OCI-M2 (cell line): ENCODE results near the gene SHKBP1.
A peak's percentile ranks its signal among the peaks of the same experiment; 100 is the strongest.
"Not testable (repeated sequence)": the region's sequence is repeated elsewhere in the genome, so short reads cannot be mapped to it uniquely, and the experiment has no call there.

Source experiments
- DNase-seq: peaks from one replicate; lab custom pipeline; 2025; ENCODE audit not compliant: unreplicated experiment; lab: John Stamatoyannopoulos, UW

Gene SHKBP1

GRCh38 chr19:40555978-40556689 lies 20.5 kb upstream of the SHKBP1 start:
- no peak for DNase-seq

- no peak for DNase-seq
These were observed 19.6 kb upstream of the SHKBP1 start for GRCh38 chr19:40556953-40557530.

- no peak for DNase-seq
These were observed 17.3 kb upstream of the SHKBP1 start for GRCh38 chr19:40559394-40559793.

GRCh38 chr19:40560092-40560507 lies 16.6 kb upstream of the SHKBP1 start:
- DNase-seq = no peak

DNA sequence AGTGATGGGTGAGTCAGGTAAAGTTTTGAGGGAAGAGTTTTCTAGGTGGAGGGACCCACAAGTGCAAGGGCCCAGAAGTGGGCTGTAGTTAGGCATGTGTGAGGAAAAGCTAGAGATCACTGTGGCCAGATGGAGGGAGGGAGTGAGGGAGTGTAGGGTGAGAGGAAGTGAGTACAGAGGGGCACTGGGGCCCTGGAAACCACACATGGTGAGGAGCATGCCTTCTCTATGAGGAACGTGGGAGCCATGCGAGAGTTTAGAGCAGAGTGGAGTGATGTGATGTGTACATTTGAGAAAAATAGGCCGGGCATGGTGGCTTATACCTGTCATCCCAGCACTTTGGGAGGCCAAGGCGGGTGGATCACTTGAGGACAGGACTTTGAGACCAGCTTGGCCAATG lies 14.7 kb upstream of the SHKBP1 start:
- DNase-seq = no peak

- DNase-seq = not testable (repeated sequence)
These were observed 12.1 kb upstream of the SHKBP1 start for GRCh38 chr19:40564535-40564934.

DNA sequence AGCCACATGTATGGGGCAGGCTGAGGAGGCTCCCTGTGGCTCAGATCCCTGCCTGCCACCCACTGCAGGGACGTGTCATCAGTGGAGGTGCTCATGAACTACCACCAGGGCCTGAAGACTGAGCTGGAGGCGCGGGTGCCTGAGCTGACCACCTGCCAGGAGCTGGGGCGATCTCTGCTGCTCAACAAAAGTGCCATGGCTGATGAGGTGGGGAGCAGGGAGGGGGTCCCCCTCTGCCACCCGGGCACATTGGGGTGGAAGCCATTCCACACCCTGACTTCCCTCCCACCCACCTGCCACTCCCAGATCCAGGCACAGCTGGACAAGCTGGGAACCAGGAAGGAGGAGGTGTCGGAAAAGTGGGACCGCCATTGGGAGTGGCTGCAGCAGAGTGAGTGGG lies 11.3 kb upstream of the SHKBP1 start:
- DNase-seq = no peak

- no peak for DNase-seq
These were observed 10.7 kb upstream of the SHKBP1 start for GRCh38 chr19:40565910-40566495.

DNA sequence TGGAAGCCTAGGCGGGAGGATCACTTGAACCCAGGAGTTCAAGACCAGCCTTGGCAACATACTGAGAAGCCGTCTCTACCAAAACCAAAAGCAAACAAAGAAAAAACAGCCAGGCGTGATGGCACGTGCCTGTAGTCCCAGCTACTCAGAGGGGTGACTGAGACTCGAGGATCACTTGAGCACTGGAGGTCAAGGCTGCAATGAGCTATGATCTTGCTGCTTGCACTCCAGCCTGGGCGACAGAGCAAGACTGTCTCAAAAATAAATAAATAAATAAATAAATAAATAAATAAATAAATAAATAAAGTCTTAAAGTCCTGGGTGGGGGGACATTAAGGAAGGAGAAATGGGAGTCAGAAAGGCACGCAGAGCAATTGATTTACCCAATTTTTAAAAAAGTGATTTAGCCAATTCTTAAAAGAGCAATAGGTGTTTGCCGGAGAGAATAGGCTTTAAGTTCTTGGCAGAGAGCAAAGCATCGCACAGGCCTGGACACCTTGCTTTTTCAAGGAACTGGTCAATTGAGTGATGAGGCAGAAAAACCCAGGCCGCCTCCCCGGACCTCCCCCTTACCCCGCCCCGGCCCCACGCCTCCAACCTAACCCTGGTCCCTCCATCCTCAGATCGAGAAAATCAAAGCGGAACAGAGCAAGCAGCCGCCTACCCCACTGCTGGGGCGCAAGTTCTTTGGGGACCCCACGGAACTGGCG lies 9.5 kb upstream of the SHKBP1 start:
- no peak for DNase-seq

DNA sequence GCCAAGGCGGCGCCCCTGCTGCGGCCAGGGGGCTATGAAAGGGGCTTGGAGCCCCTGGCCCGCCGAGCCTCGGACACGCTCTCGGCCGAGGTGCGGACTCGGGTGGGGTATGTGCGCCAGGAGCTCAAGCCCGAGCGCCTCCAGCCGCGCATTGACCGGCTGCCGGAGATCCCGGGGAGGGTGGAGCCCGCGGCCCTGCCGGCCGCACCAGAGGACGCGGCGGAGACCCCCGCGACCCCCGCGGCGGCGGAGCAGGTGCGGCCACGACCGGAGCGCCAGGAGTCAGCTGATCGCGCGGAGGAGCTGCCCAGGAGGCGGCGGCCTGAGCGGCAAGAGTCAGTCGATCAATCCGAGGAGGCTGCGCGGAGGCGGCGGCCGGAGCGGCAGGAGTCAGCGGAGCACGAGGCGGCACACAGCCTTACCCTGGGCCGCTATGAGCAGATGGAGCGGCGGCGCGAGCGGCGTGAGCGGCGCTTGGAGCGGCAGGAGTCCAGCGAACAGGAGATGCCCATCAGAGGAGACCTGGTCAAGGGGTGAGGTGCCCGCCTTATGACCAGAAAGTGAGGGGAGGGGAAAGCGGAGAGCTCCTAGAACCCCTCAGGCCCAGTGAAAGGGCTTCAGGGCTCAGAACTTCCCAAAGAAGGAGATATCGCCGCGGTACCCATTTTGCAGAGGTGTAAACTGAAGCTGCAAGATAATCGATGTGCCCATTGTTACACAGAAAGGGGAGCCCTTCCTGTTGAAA lies 8.8 kb upstream of the SHKBP1 start:
- no peak for DNase-seq

DNA sequence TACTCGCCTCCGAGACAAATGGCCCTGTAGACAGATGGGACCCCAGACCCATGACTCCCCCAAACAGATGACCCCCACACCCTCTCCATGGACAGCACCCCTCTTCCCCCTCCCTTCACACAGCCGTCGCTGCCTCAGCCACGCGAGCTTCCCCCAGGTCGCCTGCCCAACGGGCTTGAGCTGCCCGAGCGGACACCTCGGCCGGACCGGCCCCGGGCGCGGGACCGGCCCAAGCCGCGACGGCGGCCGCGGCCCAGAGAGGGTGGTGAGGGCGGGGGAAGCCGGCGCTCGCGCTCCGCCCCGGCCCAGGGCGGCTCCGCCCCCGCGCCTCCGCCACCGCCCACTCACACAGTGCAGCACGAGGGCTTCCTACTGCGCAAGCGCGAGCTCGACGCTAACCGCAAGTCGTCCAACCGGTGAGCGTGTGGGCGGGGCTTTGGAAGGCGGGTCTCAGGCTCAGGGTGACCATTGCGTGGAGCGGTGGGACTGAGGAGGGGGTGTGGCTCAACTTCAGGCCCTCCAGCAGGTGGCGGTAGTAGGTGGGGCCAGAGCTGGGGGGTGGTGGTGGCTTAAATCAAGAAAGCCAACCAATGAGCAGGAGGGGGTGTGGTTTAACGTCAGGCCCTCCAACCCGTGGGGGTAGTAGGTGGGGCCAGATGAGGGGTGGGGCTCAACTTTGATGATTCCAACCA lies 6.2 kb upstream of the SHKBP1 start:
- DNase-seq = peak; percentile 95

DNA sequence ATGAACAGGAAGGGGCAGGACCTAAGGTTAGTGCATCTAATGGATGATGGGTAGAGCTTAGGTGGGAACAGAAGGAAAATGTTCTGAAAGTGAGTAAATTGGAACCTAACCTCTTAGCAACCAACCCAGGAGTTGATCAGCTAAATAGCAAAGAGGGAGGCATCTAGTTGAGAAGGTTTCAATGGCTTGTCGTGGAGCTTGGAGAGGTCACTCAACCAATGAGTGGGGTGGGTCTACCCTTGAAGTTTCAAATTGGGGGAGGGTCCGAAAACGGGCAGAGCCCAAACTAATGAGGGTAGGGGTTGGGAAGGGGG lies 5.7 kb upstream of the SHKBP1 start:
- DNase-seq = no peak

DNA sequence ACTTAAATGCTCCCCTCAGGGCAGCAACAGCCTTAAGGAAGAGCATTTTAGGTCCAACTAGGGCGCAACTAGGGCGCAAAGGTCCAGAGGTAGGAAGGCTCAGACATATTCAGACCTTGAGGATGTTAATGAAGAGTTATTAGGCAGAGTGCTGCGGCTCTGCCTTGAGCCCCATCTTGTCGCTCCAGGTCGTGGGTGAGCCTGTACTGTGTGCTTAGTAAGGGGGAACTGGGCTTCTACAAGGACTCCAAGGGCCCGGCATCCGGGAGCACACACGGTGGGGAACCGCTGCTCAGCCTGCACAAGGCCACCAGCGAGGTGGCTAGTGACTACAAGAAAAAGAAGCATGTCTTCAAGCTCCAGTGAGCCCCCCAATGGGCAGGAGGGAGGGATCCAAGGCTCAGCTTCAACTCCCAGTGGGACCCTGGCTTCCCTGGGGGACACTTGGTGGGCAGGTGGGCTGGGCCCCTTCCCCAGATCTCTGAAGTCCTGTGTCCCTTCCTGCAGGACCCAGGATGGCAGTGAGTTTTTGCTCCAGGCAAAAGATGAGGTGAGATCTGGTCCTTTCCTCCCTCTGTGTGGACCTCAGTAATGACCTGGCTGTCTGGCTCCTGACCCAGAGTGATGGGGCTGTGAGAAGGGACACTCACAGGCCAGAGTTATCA lies 4.7 kb upstream of the SHKBP1 start:
- DNase-seq = no peak

DNA sequence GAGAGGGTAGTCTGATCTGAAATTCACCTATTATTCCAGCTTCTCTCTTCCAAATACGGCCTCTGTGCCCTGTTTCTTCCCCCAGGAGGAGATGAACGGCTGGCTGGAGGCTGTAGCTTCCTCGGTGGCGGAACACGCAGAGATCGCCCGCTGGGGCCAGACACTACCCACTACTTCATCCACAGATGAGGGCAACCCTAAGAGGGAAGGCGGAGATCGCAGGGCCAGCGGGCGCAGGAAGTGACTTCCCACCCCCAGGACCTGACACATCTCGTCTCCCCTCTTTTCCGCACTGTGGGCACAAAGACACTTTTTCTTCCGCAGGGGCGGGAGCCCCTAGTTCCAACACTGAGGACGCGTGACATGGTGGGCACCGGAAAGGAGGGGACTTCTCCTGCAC lies 1.3 kb upstream of the SHKBP1 start:
- no peak for DNase-seq

DNA sequence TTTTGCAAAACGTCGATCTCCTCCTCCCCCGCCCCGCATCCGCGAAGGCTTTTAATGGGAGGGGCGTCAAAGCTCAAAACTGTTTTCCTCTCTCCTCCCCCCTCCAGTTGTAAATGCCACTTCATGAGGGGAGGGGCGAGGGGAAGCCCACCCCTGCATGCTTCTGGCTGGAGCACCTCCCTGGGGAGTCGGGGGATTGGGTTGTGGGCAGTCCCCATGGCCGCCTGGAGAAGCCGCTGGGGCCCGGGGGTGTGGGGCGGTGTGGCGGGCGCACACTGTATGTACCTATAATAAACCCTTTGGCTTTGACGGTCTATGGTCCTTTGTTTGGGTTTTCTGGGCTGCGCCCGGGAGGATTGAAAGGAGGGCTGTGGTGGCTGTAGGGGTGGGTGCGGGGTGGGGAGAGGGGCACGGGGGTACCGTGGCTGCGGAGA lies 505 bp upstream of the SHKBP1 start:
- DNase-seq = no peak

- DNase-seq = no peak
These were observed 1.8 kb downstream of the SHKBP1 start for GRCh38 chr19:40578442-40578908.

- DNase-seq = no peak
These were observed 3.9 kb downstream of the SHKBP1 start for GRCh38 chr19:40580619-40581018.

GRCh38 chr19:40581531-40581930 lies 4.9 kb downstream of the SHKBP1 start:
- no peak for DNase-seq

GRCh38 chr19:40582467-40582866 lies 5.8 kb downstream of the SHKBP1 start:
- no peak for DNase-seq

GRCh38 chr19:40583283-40583682 lies 6.6 kb downstream of the SHKBP1 start:
- no peak for DNase-seq
